Sigmoid colon (tissue), 3 donors: Measurements from ENCODE around the gene SLA2.

Source experiments
- POLR2A ChIP-seq, 2 donors: fragments of 450-650 bp; IDR thresholded peaks; one replicate each; pipeline ENCODE4 v1.6.1; 2016; ENCODE audit warnings: antibody characterized with exemption in 2 of 2, mild to moderate bottlenecking in 2 of 2, moderate library complexity in 2 of 2
- TF ChIP-seq, protein P1 (sequence below), 4 experiments: fragments of 450-650 bp in 3 of 4; fragments of 200-600 bp in 1 of 4; IDR thresholded peaks; one replicate each; pipeline ENCODE4 v1.5.1; 2016 to 2019; ENCODE audit warnings: antibody characterized with exemption in 4 of 4, mild to moderate bottlenecking in 3 of 4, moderate library complexity in 2 of 4

DNA sequence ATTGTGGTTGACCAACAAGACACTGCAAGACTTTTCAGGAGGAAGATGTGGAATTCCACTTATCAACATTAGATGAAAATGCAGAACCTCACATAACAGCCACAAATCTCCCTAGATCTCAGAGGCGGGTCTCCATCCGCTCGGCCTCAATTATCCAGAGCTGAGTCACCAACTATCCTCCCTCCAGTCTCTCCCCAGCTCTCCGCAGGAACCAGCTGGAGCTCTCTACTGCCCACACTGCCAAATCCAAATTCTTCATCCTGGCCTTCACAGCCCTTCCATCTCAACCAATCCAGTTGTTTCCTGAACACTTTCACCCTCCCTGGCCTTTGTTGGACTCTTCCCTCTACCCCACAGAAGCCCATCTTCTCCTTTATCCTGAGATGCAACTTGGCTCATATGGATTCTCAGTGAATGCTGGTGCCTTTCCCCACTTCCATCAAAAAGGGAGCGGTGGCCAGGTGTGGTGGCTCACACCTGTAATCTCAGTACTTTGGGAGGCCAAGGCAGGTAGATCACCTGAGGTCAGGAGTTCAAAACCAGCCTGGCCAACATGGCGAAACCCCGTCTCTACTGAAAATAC, 76.1 kb downstream of the SLA2 start:
- no peak for TF ChIP-seq POLR2A (IDR thresholded peaks at IDR 0.05)
- TF ChIP-seq, protein P1, sequence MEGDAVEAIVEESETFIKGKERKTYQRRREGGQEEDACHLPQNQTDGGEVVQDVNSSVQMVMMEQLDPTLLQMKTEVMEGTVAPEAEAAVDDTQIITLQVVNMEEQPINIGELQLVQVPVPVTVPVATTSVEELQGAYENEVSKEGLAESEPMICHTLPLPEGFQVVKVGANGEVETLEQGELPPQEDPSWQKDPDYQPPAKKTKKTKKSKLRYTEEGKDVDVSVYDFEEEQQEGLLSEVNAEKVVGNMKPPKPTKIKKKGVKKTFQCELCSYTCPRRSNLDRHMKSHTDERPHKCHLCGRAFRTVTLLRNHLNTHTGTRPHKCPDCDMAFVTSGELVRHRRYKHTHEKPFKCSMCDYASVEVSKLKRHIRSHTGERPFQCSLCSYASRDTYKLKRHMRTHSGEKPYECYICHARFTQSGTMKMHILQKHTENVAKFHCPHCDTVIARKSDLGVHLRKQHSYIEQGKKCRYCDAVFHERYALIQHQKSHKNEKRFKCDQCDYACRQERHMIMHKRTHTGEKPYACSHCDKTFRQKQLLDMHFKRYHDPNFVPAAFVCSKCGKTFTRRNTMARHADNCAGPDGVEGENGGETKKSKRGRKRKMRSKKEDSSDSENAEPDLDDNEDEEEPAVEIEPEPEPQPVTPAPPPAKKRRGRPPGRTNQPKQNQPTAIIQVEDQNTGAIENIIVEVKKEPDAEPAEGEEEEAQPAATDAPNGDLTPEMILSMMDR (IDR thresholded peaks at IDR 0.05): no peak
